HG02571 (cell line): Measurements from ENCODE around the gene KAZN.

Experiments used
- ATAC-seq: cut with Tn5 transposase; IDR thresholded peaks from one replicate; pipeline ENCODE4 v1.9.1; 2021; ENCODE audit warnings: mild to moderate bottlenecking, moderate library complexity; ENCODE audit not compliant: unreplicated experiment

The KAZN gene

GRCh38 chr1:14784790-14785773 is 186.6 kb downstream of the KAZN start:
- no peak for ATAC-seq

DNA sequence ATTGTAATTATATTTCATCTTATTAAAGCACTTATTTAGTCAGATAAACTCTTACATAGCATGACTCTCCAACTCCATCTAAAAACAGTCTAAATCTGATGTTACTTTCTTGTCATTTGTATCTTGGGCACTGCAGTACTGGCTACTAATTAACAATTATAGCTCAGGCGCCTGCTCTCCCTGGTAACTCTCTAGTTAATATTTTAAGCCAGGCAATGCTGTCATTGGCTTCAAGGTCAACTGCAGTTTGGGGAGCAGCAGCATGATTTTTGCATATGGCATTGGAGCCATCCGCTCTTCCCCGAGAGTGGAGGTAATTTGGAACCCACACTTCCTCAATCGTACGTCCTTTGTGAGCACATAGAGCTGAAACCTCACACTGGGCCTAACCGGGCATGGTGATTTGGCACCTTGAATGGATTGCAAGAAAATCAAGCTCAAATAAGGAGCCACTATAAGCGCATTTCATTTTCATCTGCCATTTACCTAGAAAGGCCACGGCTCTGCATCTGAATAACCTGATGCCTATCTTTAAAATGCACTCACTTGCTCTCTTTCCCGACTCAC is 187.7 kb downstream of the KAZN start:
- ATAC-seq, result no peak

DNA sequence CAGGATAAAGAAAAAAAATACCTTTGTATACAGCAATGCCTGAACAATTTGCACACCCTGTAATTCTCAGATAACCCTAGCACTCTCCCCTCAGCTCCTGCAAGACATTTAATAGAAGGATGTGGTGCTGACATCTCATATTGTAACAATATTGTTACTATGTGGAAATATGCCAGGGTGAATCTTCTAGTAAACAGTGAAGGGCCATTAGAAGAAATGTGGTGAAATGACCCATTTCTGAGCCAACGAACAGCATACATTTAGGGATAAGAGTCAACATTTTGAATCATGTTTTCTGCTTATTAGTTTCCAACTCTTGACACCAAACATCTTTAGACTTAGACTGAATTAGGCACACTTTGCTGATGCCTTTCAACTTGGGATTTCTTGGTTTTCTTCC is 188.2 kb downstream of the KAZN start:
- no peak for ATAC-seq

GRCh38 chr1:14787604-14788003 is 189.1 kb downstream of the KAZN start:
- no peak for ATAC-seq

DNA sequence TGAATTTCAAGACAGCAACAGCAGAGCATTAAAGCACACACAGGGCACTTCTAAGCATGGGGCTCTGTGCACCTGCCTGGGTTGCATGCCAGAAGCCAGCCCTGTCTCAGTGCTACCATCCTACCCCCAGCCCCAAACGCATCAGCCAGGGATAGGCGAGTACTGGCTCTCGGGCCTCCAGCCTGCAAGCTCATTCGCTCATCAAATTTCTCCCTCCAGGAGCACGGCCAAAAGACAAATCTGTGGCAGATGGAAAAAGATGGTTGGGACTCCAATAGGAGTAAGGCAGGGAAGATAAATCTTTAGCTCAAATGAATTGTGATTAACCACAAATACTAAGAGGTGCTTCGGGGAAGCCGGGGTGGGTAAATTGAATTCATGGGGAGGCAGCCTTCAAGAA is 189.6 kb downstream of the KAZN start:
- ATAC-seq, result no peak

DNA sequence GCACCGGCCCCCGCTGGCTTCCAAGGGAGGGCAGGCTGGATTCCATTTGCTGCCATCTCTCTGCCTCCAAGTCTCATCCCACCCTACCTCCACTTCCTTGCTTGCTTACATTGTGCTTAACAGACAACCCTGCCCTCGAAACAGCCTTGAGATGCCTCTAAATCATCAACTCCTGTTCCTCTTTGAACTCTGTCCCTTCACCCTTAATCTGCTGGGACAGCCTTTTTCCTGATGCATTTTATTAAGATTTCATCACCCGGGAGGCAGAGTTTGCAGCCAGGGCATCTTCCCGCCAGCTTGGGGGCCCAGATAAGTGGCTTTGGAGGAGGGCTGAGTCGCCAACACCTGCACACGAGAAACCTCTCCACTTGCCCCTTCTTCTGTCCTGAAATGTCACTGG is 192.5 kb downstream of the KAZN start:
- no peak for ATAC-seq

DNA sequence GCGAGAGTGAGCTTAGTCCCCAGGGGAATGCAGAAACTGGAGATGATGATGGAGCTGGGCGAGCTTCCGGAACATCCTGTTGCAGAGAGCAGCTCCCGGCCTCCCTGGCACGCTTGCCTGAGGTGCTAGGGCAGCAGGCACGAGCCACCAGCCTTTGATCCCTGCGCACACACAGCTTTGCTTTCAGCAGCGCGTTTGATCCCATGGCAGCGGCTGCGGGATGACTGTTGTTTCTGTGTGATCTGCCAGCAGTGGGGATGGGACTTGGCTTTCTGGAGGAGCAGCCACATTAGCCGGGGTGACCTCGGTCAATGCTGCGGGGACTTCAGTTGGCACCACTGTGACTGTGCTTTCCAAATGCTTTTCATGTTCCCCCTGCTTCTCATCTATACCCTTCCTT is 193.2 kb downstream of the KAZN start:
- no peak for ATAC-seq

DNA sequence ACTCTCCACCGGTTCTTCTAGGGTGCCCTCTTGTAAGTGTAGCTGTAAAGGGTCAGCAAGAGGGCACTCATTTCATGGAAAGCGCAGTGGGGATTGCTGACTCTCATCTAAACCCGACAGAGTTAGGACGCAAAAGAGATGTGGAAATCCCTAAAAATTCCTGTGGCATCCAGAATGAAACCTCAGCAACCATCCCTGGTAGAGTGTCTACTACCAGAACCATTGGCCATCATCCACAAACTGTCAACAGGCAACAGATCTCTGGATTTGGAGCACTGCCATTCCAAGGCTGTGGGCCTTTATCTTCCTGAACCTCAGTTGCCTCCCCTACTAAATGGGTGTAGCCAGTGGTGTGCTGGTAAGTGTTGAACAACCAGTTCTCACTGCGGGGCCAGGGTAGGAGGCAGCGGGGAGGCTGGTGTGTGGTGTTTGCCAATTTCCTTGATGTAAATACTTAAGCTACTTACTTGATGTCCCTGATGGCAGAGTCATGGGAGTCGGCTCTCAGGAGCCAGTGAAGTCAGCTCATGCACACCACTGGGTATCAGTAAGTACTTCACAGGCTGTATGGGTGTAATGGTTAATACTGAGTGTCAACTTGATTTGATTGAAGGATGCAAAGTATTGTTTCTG is 195.8 kb downstream of the KAZN start:
- ATAC-seq, result no peak

GRCh38 chr1:14794906-14795305 is 196.4 kb downstream of the KAZN start:
- ATAC-seq, result no peak

GRCh38 chr1:14795589-14795988 is 197.1 kb downstream of the KAZN start:
- ATAC-seq, result no peak

DNA sequence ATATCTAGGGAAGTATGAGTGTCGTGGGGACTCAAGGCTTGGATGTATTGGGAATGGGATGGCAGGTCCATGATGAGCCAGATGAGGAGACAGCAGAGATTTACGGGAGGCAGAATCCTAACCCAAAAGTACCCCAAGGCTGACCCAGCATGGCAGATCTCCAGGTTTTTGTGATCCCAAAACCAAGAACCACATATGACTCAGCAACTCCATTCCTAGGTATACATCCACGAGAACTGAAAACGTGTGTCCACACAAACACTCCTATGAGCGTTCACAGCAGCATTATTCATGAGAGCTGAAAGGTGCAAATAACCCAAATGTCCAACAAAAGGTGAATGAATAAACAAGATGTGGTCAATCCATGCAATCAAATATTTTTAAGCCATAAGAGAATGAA is 201.5 kb downstream of the KAZN start:
- ATAC-seq, result no peak

- no peak for ATAC-seq
Observed at GRCh38 chr1:14800500-14801076, 202.1 kb downstream of the KAZN start.

DNA sequence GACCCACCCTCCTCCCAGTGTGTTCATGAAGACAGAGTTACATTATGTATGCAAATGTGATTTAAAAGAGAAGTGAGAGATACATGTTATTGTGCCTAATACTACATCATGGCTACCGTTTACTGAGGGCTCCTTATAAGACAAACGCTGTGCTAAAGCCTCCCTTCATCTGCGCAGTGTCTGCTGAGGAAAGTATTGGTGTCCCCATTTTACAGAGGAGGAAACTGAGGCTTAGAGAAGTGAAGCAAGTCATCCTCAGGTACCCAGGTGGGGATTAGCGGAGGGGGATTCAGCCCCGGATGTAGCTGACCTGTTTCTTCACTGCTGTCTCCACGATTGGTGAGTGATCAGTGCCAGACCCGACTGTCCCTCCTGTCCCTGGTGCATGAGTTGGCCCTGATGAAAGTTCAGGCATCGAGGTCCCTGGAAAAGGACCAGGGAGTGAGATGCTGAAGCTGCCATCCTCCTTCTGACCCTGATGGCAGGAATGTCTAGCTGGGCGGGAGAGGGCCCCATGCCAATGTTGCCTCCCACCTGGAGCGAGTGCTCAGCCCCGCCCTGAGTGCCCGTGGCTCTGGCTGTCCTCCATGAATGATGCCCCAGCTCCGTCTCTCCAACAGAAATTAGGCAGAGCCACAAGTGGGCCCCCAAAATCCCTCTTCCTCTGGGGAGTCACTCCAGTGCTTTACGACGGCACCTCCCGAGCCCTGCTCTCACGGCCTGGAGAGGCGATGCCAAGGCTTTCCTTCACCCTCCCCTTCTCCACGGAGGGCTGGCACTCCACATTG is 204.7 kb downstream of the KAZN start:
- no peak for ATAC-seq

GRCh38 chr1:14804626-14805025 is 206.1 kb downstream of the KAZN start:
- ATAC-seq, result no peak

DNA sequence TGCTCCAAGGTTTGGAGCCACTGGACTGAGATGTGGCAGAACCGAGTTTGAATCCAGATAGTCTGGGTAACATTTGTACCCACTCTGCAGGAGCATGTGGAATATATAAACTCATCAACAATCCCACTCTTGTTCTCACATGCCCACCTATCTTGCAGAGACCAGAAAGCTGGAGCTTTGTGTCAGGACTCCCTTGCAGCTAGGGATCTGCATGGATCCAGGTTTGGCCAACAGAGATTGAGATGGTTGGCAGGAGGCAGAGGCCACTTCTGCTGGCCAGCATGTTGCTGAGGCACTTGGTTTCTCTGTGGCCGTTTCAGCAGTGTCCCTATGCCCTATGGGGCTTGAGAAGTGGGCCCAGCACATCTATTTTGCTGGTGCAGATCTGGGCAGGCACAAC is 208.3 kb downstream of the KAZN start:
- no peak for ATAC-seq

- ATAC-seq, result no peak
Observed at GRCh38 chr1:14808768-14809167, 210.3 kb downstream of the KAZN start.

DNA sequence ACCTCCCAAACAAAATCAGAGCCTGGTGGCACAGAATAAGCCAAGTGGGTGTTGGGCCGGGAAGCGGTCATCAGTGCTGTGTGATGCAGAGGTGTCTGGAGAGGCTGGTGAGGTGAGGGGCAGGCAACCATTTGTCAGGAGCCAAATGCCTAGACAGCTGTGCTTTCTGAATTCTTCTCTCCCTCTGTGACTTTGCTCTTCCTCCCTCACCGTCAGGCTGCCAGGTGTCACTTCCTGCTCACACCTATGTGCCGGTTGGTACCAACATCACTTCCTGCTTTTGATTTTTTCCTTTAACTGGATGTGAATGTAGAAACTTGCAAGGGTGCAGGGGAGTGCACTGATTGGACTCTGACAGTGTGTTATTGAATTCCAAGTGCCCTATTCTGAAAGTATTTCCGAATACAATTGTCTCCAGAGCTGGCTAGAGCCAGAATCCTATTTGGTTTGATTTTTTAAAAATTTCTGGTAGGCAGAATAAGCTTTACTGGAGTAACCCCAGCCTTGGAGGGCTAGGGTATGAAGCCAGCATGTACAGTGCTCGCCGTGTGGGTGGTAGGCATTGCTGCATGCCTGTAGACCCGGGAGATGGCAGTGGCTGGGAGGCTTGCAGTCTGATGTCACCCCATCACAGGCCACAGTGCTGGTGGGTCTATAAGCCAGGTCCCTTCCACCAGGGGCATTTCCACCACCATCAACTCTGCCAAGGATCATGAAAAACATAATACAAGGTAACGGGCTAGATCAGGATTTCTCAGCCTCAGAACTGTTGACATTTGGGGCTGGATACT is 210.9 kb downstream of the KAZN start:
- no peak for ATAC-seq

DNA sequence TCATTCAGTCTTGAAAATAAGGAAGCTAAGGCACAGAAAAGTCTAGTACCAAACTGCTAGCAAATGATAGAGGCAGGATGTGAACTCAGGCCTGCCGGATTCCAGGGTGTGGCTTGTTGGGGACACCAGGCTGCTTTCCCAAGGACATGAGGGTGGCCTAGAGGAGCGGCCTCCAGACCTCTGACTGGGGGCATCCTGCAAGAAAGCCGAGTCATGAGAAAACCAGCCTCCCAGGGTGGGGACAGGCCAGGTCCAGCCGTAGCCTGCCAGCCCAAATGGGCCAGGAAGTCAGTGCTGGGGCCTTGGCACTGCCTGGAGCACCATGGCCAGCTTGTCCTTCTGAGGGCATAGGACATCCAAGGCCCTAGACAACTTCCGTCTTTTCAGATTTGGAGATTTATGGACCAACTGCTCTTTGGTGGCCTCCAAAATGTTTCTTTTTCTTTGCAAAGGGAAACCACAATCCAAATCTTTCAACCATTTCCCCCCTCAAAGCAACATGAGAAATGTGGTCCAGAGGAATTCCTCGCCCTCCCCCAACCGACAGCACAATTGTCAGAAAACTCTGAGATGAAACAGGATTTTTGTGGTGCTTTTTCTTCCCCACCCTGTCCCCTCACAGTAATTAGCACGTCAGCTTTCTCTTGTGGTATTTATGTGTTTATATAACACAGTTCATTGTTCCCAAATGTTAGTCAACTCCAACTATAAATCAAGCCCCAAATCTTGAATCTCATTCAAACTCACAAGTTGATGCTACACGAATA is 212.3 kb downstream of the KAZN start:
- no peak for ATAC-seq

DNA sequence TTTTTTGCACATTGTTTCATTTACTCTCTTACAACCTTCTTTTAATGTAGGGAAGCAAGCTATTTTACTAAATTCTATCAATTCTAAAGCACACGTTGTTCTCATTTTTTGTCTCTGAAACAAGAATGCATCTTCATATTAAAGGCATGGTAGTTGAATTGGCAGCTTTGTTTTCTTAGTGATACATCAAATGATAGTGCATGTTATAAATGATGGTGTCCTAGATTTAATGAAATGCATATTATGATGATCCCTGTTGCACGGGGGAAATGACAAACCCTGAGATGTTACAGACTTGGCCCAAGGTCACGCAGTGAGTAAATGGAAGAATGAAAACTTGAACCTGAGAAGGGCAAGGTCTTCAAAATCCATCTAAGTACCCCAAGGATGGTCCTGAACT is 213.1 kb downstream of the KAZN start:
- ATAC-seq, result no peak
